HG03196 (cell line): ENCODE measurements around the gene HYCC1.
A peak's percentile ranks its signal among the peaks of the same experiment; 100 is the strongest.

Experiments used
- ATAC-seq: cut with Tn5 transposase; IDR thresholded peaks from one replicate; pipeline ENCODE4 v1.9.1; 2021; ENCODE audit not compliant: unreplicated experiment

The HYCC1 gene

GRCh38 chr7:23017309-23017708, 3.4 kb upstream of the HYCC1 start:
- no peak for ATAC-seq

GRCh38 chr7:23016345-23017253, 2.7 kb upstream of the HYCC1 start:
- ATAC-seq = no peak

- ATAC-seq = no peak
These were observed 751 bp upstream of the HYCC1 start for GRCh38 chr7:23014681-23015080.

GRCh38 chr7:23012908-23013714, 819 bp downstream of the HYCC1 start:
- ATAC-seq = peak; percentile 7

- ATAC-seq = no peak
These were observed 1.7 kb downstream of the HYCC1 start for GRCh38 chr7:23012186-23012585.

GRCh38 chr7:23011222-23011924, 2.6 kb downstream of the HYCC1 start:
- ATAC-seq = no peak

GRCh38 chr7:23009303-23009702, 4.6 kb downstream of the HYCC1 start:
- ATAC-seq = no peak

- ATAC-seq = no peak
These were observed 9.7 kb downstream of the HYCC1 start for GRCh38 chr7:23004247-23004520.

- ATAC-seq = no peak
These were observed 10.3 kb downstream of the HYCC1 start for GRCh38 chr7:23003505-23004246.

- no peak for ATAC-seq
These were observed 11.2 kb downstream of the HYCC1 start for GRCh38 chr7:23002698-23003097.

- no peak for ATAC-seq
These were observed 12.3 kb downstream of the HYCC1 start for GRCh38 chr7:23001610-23002009.

- no peak for ATAC-seq
These were observed 13.2 kb downstream of the HYCC1 start for GRCh38 chr7:23000597-23001360.

GRCh38 chr7:22998519-22998896, 15.4 kb downstream of the HYCC1 start:
- ATAC-seq = no peak

- no peak for ATAC-seq
These were observed 15.9 kb downstream of the HYCC1 start for GRCh38 chr7:22997871-22998518.

- no peak for ATAC-seq
These were observed 17.5 kb downstream of the HYCC1 start for GRCh38 chr7:22996470-22996869.

GRCh38 chr7:22995011-22995410, 18.9 kb downstream of the HYCC1 start:
- no peak for ATAC-seq

GRCh38 chr7:22992874-22993840, 20.8 kb downstream of the HYCC1 start:
- peak; percentile 75 for ATAC-seq

GRCh38 chr7:22990588-22990949, 23.4 kb downstream of the HYCC1 start:
- no peak for ATAC-seq
